AG20443 (cell line): ENCODE measurements around the gene MRPL21.
"Not testable (repeated sequence)": the region's sequence is repeated elsewhere in the genome, so short reads cannot be mapped to it uniquely, and the experiment has no call there.

Experiments
- DNase-seq: peaks from one replicate; pipeline ENCODE4 v3.0.0; 2012; ENCODE audit warnings: low spot score, mixed read lengths

The MRPL21 gene

DNA sequence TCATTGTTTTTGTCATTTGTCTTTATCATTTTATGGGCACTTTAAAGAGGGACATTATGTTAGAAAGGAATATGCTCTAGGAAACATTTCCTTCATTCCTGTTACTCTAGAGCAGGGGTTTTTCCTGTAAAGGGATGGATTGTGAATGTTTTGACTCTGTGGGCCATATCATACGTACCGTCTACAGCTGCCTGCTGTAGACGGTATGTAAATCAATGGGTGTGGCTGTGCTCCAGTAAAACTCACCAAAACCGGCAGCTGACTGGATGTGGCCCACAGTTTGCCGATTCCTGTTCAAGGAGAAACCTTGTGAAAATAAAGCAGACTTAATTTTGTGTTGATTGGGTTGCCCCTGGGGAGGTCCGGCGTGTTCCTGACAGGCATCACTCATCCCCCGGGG is 7.3 kb upstream of the MRPL21 start:
- DNase-seq, result no peak

DNA sequence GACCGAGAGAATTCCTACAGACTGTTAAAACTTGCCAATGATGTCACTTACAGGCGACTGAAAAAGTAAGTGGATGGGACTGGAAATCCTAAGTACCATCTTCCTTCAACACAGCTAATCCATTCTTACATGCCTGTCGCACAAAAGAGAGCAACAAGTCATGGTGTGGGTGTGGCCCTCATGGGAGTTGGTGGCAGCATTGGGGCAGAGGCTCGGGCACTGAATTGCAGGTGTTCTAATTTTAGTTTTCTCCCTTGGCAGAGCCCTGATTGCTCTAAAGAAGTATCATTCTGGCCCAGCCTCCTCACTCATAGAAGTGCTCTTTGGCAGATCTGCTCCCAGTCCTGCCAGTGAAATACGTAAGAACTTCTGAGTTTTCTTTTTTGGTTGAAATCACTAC is 4.6 kb upstream of the MRPL21 start:
- no peak for DNase-seq

- DNase-seq, result no peak
These were observed 2.1 kb upstream of the MRPL21 start for GRCh38 chr11:68905421-68906360.

- peak; percentile 60 for DNase-seq
These were observed 716 bp upstream of the MRPL21 start for GRCh38 chr11:68904248-68904847.

GRCh38 chr11:68900835-68901381 is 2.7 kb downstream of the MRPL21 start:
- DNase-seq, result no peak

- no peak for DNase-seq
These were observed 6.2 kb downstream of the MRPL21 start for GRCh38 chr11:68897441-68897840.

GRCh38 chr11:68896171-68896959 is 7.3 kb downstream of the MRPL21 start:
- no peak for DNase-seq

DNA sequence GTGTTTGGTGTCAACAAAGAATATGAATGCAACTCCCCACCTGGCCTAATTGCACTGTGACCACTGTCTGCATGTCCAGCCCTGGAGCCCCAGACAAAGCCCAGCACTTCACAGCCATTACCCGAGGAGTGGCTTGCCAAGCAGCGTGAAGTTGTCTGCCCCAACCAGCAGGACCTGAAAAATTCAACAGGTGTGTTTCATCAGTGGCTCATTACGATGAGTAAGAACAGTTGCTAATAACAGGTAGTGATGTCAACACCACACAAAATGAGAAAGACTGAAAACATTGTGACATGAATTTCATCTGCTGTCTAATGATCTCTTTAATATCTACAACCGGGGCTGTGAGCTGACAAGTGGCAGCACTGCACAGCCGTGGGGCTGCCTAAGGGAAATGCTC is 10.3 kb downstream of the MRPL21 start:
- no peak for DNase-seq

DNA sequence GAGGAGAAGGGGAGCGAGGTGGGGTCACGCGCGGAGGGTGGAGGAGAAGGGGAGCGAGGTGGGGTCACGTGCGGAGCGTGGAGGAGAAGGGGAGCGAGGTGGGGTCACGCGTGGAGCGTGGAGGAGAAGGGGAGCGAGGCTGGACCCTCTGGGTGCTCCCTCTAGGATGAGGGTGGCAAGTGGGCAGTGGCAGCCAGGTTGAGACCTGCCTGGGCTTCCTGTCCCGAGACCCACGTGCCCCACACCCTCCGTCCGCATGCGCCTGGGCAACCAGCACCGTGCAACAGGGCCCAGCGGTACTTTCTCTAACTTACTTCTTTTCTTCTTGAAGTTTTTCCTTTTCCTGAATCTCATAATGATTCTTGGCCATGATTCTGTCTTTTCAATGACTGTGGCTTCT is 11.1 kb downstream of the MRPL21 start:
- no peak for DNase-seq

- DNase-seq, result no peak
These were observed 12.2 kb downstream of the MRPL21 start for GRCh38 chr11:68891351-68891948.

GRCh38 chr11:68890490-68891231 is 13.0 kb downstream of the MRPL21 start:
- peak; percentile 93 for DNase-seq

GRCh38 chr11:68889948-68890446 is 13.6 kb downstream of the MRPL21 start:
- DNase-seq, result peak; percentile 90

GRCh38 chr11:68884827-68885226 is 18.8 kb downstream of the MRPL21 start:
- DNase-seq, result not testable (repeated sequence)

GRCh38 chr11:68882391-68882790 is 21.2 kb downstream of the MRPL21 start:
- no peak for DNase-seq

- no peak for DNase-seq
These were observed 22.3 kb downstream of the MRPL21 start for GRCh38 chr11:68881320-68881719.

GRCh38 chr11:68880851-68881250 is 22.8 kb downstream of the MRPL21 start:
- no peak for DNase-seq

GRCh38 chr11:68878022-68878421 is 25.6 kb downstream of the MRPL21 start:
- no peak for DNase-seq

DNA sequence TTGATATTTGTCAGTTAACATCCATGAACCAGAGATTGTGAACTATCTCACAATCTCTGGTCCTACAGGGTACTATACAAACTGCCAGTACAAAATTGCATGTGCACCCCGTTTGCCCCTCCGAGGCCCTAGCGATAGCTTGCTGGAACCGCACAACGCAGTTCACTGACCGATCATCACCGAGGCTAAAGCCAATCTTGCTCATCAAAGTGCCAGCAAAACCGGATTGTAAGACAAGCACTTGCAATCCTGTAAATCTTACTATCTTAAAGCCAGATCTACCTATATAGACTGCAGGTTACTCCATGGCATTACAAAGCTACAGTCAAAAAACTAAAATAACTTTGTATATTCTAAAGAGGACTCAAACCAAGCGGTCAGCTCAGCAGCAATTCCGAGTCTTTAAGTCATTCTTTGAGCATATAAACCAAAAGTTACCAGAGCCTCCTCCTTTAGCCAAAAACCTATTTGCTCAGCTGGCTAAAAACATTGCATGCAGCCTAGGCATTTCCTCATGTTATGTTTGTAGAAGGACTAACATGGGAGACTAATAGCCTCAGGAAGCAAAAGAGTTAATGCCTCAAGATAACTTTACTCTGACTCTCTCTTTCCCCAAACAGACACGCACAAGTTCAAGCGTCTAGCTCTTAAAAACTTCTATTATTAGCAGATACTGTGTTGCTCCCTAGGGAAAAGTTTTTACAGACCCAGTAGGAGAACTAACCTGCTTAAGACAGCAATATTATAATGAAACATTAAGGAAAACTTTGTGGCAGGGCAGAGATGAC is 31.2 kb downstream of the MRPL21 start:
- no peak for DNase-seq

DNA sequence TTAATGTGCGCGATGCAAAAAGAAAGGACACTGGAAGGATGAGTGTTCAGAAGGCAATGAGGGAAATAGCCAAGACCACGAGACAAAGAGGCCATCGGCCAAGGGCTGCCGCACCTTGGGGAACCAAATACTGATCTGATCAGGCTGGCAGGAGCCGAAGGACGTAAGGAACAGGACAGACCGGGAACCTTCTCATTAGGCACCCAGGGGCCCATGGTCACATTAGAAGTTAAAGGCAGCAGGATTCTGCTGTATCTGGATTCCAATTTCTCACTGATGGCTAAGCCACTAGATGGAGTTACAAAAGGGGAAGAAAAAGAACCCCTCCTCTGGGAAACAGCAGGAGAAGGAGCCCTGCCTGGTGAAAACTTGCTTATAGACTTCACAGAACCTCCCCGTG is 33.2 kb downstream of the MRPL21 start:
- no peak for DNase-seq

DNA sequence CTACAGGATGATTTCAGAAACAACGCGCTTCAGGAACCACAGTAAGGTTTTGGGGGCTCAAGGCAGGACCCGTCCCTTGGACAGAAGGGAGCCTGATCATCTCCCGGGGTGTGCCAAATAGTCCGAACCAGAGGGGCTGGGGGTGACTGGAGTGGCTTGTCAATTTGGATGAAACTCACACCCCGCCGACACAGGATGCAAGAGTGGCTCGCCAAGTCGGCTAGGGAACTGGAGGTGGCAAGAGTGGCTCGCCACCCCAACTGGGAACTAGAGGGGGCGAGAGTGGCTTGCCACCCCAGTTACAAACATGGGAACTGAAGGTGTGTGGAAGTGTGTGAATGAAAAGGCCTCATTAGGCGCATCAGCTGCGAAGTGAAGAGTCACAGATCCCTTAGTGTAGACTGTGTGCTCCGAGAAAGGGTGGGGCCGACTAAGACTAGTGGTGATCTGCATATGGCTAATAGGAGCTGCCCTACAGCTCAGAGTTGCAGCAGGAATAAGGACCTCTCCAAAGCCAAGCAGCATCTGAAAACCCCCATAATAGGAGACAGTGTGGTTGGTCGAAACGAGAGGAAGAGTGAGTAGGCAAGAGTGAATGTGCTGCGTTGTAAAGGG is 35.3 kb downstream of the MRPL21 start:
- DNase-seq, result no peak
